IPS-11a (cell line): ENCODE results near the gene FAR2.
"Not testable (repeated sequence)": the region's sequence is repeated elsewhere in the genome, so short reads cannot be mapped to it uniquely, and the experiment has no call there.

Source experiments
- H3K4me3 ChIP-seq: one replicate; pipeline ENCODE4 v1.5.1; 2013; ENCODE audit warnings: low read depth, low read length, control low read depth

The FAR2 gene

GRCh38 chr12:29230800-29231560, 81.9 kb downstream of the FAR2 start:
- no peak overlapping the region for H3K4me3 ChIP-seq

- H3K4me3 ChIP-seq = no peak overlapping the region
Measured at GRCh38 chr12:29232086-29232485, 83.0 kb downstream of the FAR2 start.

GRCh38 chr12:29234552-29234951, 85.5 kb downstream of the FAR2 start:
- no peak overlapping the region for H3K4me3 ChIP-seq

GRCh38 chr12:29234965-29235626, 86.0 kb downstream of the FAR2 start:
- H3K4me3 ChIP-seq = no peak overlapping the region

GRCh38 chr12:29238822-29239291, 89.8 kb downstream of the FAR2 start:
- no peak overlapping the region for H3K4me3 ChIP-seq

- H3K4me3 ChIP-seq = no peak overlapping the region
Measured at GRCh38 chr12:29239336-29239735, 90.3 kb downstream of the FAR2 start.

GRCh38 chr12:29240441-29240840, 91.4 kb downstream of the FAR2 start:
- H3K4me3 ChIP-seq = no peak overlapping the region

GRCh38 chr12:29241821-29242591, 92.9 kb downstream of the FAR2 start:
- H3K4me3 ChIP-seq = no peak overlapping the region

- no peak overlapping the region for H3K4me3 ChIP-seq
Measured at GRCh38 chr12:29242921-29243431, 93.9 kb downstream of the FAR2 start.

GRCh38 chr12:29244159-29244765, 95.2 kb downstream of the FAR2 start:
- no peak overlapping the region for H3K4me3 ChIP-seq

- no peak overlapping the region for H3K4me3 ChIP-seq
Measured at GRCh38 chr12:29245246-29245645, 96.2 kb downstream of the FAR2 start.

- no peak overlapping the region for H3K4me3 ChIP-seq
Measured at GRCh38 chr12:29249930-29250329, 100.9 kb downstream of the FAR2 start.

- no peak overlapping the region for H3K4me3 ChIP-seq
Measured at GRCh38 chr12:29253906-29254625, 105.0 kb downstream of the FAR2 start.

GRCh38 chr12:29255042-29255441, 106.0 kb downstream of the FAR2 start:
- no peak overlapping the region for H3K4me3 ChIP-seq

- H3K4me3 ChIP-seq = no peak overlapping the region
Measured at GRCh38 chr12:29256598-29256997, 107.5 kb downstream of the FAR2 start.

GRCh38 chr12:29257687-29258086, 108.6 kb downstream of the FAR2 start:
- H3K4me3 ChIP-seq = not testable (repeated sequence)

GRCh38 chr12:29264424-29264823, 115.3 kb downstream of the FAR2 start:
- no peak overlapping the region for H3K4me3 ChIP-seq

- H3K4me3 ChIP-seq = no peak overlapping the region
Measured at GRCh38 chr12:29269706-29270408, 120.8 kb downstream of the FAR2 start.

- H3K4me3 ChIP-seq = no peak overlapping the region
Measured at GRCh38 chr12:29270446-29270845, 121.4 kb downstream of the FAR2 start.
